Neural progenitor cell (in vitro differentiated cells): ENCODE measurements around the gene CCDC88B. TPM values are rescaled to one million over a fixed set of nuclear protein-coding genes. Genes with fewer than 3 reads are reported as not detected.

Experiments used
- DNase-seq: peaks from one replicate; pipeline ENCODE4 v3.0.0-alpha.2; 2016; ENCODE audit warnings: low spot score
- H2AFZ ChIP-seq: fragments of 200-600 bp; sonication (generic); replicated peaks from 2 replicates; pipeline ENCODE4 v1.6.1; 2016; ENCODE audit warnings: antibody characterized with exemption
- H3F3A ChIP-seq: fragments of 200-600 bp; sonication (generic); 2 replicates; pipeline ENCODE4 v1.6.1; 2016; ENCODE audit warnings: antibody characterized with exemption, low read depth
- H3K27ac ChIP-seq: fragments of 200-600 bp; sonication (generic); 2 replicates; pipeline ENCODE4 v1.5.1; 2016; ENCODE audit warnings: mild to moderate bottlenecking
- H3K27me3 ChIP-seq: fragments of 200-600 bp; sonication (generic); 2 replicates; pipeline ENCODE4 v1.6.1; 2016; ENCODE audit warnings: mild to moderate bottlenecking, moderate library complexity
- H3K36me3 ChIP-seq: fragments of 200-600 bp; sonication (generic); 2 replicates; pipeline ENCODE4 v1.5.1; 2016
- H3K4me1 ChIP-seq: fragments of 200-600 bp; sonication (generic); 2 replicates; pipeline ENCODE4 v1.6.1; 2016; ENCODE audit warnings: mixed run types
- H3K4me2 ChIP-seq: fragments of 200-600 bp; sonication (generic); 2 replicates; pipeline ENCODE4 v1.6.1; 2016
- H3K4me3 ChIP-seq: fragments of 200-600 bp; sonication (generic); 2 replicates; pipeline ENCODE4 v1.5.1; 2016
- H3K79me2 ChIP-seq: fragments of 200-600 bp; sonication (generic); 2 replicates; pipeline ENCODE4 v1.6.1; 2016; ENCODE audit warnings: low read depth
- H3K9ac ChIP-seq: fragments of 200-600 bp; sonication (generic); 2 replicates; pipeline ENCODE4 v1.6.1; 2016
- H3K9me3 ChIP-seq: fragments of 200-600 bp; sonication (generic); 2 replicates; pipeline ENCODE4 v1.5.1; 2016; ENCODE audit warnings: low read depth
- H4K20me1 ChIP-seq: fragments of 200-600 bp; sonication (generic); 2 replicates; pipeline ENCODE4 v1.6.1; 2016; ENCODE audit warnings: low read depth
- H3K27ac Mint-ChIP-seq: 3 replicates; pipeline ENCODE4 v1.8.0; 2021; ENCODE audit warnings: mixed read lengths
- H3K27me3 Mint-ChIP-seq: 2 replicates; pipeline ENCODE4 v1.8.0; 2022; ENCODE audit warnings: low read depth, mild to moderate bottlenecking, inconsistent platforms, moderate library complexity, mixed read lengths; ENCODE audit not compliant: insufficient read depth
- H3K36me3 Mint-ChIP-seq: 3 replicates; pipeline ENCODE4 v1.8.0; 2021; ENCODE audit warnings: mixed read lengths
- H3K4me1 Mint-ChIP-seq: 3 replicates; pipeline ENCODE4 v1.8.0; 2021; ENCODE audit warnings: mixed read lengths
- H3K4me3 Mint-ChIP-seq: 3 replicates; pipeline ENCODE4 v1.8.0; 2021; ENCODE audit warnings: mild to moderate bottlenecking, moderate library complexity, mixed read lengths
- H3K9me3 Mint-ChIP-seq: 3 replicates; pipeline ENCODE4 v1.8.0; 2020; ENCODE audit warnings: mixed read lengths
- CTCF ChIP-seq: fragments of 200-600 bp; sonication (generic); IDR thresholded peaks from 2 replicates; pipeline ENCODE4 v1.5.1; 2017; ENCODE audit warnings: antibody characterized with exemption, mild to moderate bottlenecking
- EZH2 ChIP-seq: fragments of 200-600 bp; sonication (generic); IDR thresholded peaks from 2 replicates; pipeline ENCODE4 v1.6.1; 2017; ENCODE audit warnings: antibody characterized with exemption, mild to moderate bottlenecking, moderate library complexity
- EZH2phosphoT487 ChIP-seq: fragments of 200-600 bp; sonication (generic); IDR thresholded peaks from 2 replicates; pipeline ENCODE4 v1.6.1; 2017; ENCODE audit warnings: antibody characterized with exemption
- total RNA-seq: library from RNA; depleted of rRNA; stranded (reverse); fragments of >200 nt; gene quantifications from 2 replicates; pipeline ENCODE4 v1.2.3, GENCODE V29; 2015; ENCODE audit warnings: low replicate concordance

The CCDC88B gene
- total RNA-seq, 1 donor from 2014 or later: 0.62 TPM

GRCh38 chr11:64316672-64317324, 23.2 kb upstream of the CCDC88B start:
- peak; percentile 31 for DNase-seq

GRCh38 chr11:64317325-64317960, 22.6 kb upstream of the CCDC88B start, which contains the start of gene TRMT112:
TRMT112 (minus strand) TSS chr11:64317559; CDS start chr11:64317526, 33 bp downstream.
- Histone ChIP-seq H3K9ac (peak within 1 kb of the TSS; percentile 65), H4K20me1 (peaks cover 12% of the 10 kb centered on the region), H3K27me3 (no peaks in the 10 kb centered on the region), H3K4me2 (peak within 1 kb of the TSS; percentile 72), H2AFZ (peak within 1 kb of the TSS; percentile 78), H3K4me3 (peak within 1 kb of the TSS; percentile 82), H3K9me3 (no peaks in the 10 kb centered on the region), H3F3A (peaks cover 29% of the 10 kb centered on the region), H3K36me3 (no peaks in the 10 kb centered on the region), H3K27ac (peak within 1 kb of the TSS; percentile 76), H3K79me2 (peaks cover 26% of the 10 kb centered on the region), H3K4me1 (peaks cover 12% of the 10 kb centered on the region)
- Mint-ChIP-seq H3K9me3 (no peaks in the 10 kb centered on the region), H3K4me1 (peaks cover 17% of the 10 kb centered on the region), H3K27me3 (peaks cover 2% of the 10 kb centered on the region), H3K4me3 (peak within 1 kb of the TSS; percentile 95), H3K27ac (peak within 1 kb of the TSS; percentile 97), H3K36me3 (peaks cover 12% of the 10 kb centered on the region)
- peak; percentile 95 for DNase-seq
- TF ChIP-seq EZH2: no peak
- TF ChIP-seq EZH2phosphoT487: no peak
- TF ChIP-seq CTCF: no peak

More at GRCh38 chr11:64316672-64317324, 23.2 kb upstream of the CCDC88B start:
- Mint-ChIP-seq H3K36me3 (peaks cover 12% of the 10 kb centered on the region), H3K4me1 (peaks cover 17% of the 10 kb centered on the region), H3K4me3 (peak overlapping the region; percentile 95), H3K9me3 (no peaks in the 10 kb centered on the region), H3K27me3 (peaks cover 2% of the 10 kb centered on the region), H3K27ac (no peak overlapping the region)
- Histone ChIP-seq H3K79me2 (peaks cover 26% of the 10 kb centered on the region), H3K36me3 (no peaks in the 10 kb centered on the region), H3K4me3 (peak overlapping the region; percentile 82), H3K4me1 (peaks cover 12% of the 10 kb centered on the region), H3K4me2 (peak overlapping the region; percentile 72), H2AFZ (peak overlapping the region; percentile 78), H3K27ac (peak overlapping the region; percentile 32), H3K27me3 (no peaks in the 10 kb centered on the region), H3K9me3 (no peaks in the 10 kb centered on the region), H4K20me1 (peaks cover 12% of the 10 kb centered on the region), H3K9ac (peak overlapping the region; percentile 65), H3F3A (peaks cover 29% of the 10 kb centered on the region)
- TF ChIP-seq CTCF: no peak
- no peak for TF ChIP-seq EZH2phosphoT487
- TF ChIP-seq EZH2: no peak

GRCh38 chr11:64317961-64318765, 21.8 kb upstream of the CCDC88B start, which contains the start of gene PRDX5:
PRDX5 (plus strand) TSS chr11:64318121; CDS start chr11:64318216, 95 bp downstream.
- Mint-ChIP-seq H3K4me1 (peaks cover 17% of the 10 kb centered on the region), H3K36me3 (peaks cover 12% of the 10 kb centered on the region), H3K4me3 (peak within 1 kb of the TSS; percentile 95), H3K9me3 (no peaks in the 10 kb centered on the region), H3K27ac (peak within 1 kb of the TSS; percentile 97), H3K27me3 (peaks cover 4% of the 10 kb centered on the region)
- Histone ChIP-seq H2AFZ (peak within 1 kb of the TSS; percentile 78), H3K9me3 (no peaks in the 10 kb centered on the region), H3K27ac (peak within 1 kb of the TSS; percentile 76), H3K27me3 (no peaks in the 10 kb centered on the region), H3K4me2 (peak within 1 kb of the TSS; percentile 72), H3K4me1 (peaks cover 12% of the 10 kb centered on the region), H3K9ac (peak within 1 kb of the TSS; percentile 65), H3K4me3 (peak within 1 kb of the TSS; percentile 82), H3K36me3 (no peaks in the 10 kb centered on the region), H3F3A (peaks cover 29% of the 10 kb centered on the region), H3K79me2 (peaks cover 26% of the 10 kb centered on the region), H4K20me1 (peaks cover 12% of the 10 kb centered on the region)
- peak; percentile 42 for TF ChIP-seq CTCF
- no peak for TF ChIP-seq EZH2
- TF ChIP-seq EZH2phosphoT487: no peak
- DNase-seq: peak; percentile 97
